GM18511 (cell line): ENCODE data around the gene NPM1.
"Not testable (repeated sequence)": the region's sequence is repeated elsewhere in the genome, so short reads cannot be mapped to it uniquely, and the experiment has no call there.

Source experiments
- ATAC-seq: cut with Tn5 transposase; IDR thresholded peaks from one replicate; pipeline ENCODE4 v1.9.1; 2021; ENCODE audit warnings: mild to moderate bottlenecking, moderate library complexity; ENCODE audit not compliant: unreplicated experiment

NPM1 gene

GRCh38 chr5:171387345-171387969 is at the start of gene NPM1:
Gene NPM1 (plus strand): TSS chr5:171387849. CDS start chr5:171387949, 100 bp downstream.
- ATAC-seq: peak; percentile 81

GRCh38 chr5:171340042-171340441 is 47.6 kb upstream of the NPM1 start:
- no peak for ATAC-seq

GRCh38 chr5:171340491-171340890 is 47.2 kb upstream of the NPM1 start:
- no peak for ATAC-seq

- ATAC-seq: peak; percentile 79
Measured at GRCh38 chr5:171342362-171343111, 45.1 kb upstream of the NPM1 start.

GRCh38 chr5:171344936-171345608 is 42.6 kb upstream of the NPM1 start:
- no peak for ATAC-seq

- no peak for ATAC-seq
Measured at GRCh38 chr5:171351536-171352073, 36.0 kb upstream of the NPM1 start.

GRCh38 chr5:171355302-171355724 is 32.3 kb upstream of the NPM1 start:
- ATAC-seq: peak; percentile 97

- ATAC-seq: no peak
Measured at GRCh38 chr5:171357843-171358242, 29.8 kb upstream of the NPM1 start.

GRCh38 chr5:171361151-171361550 is 26.5 kb upstream of the NPM1 start:
- not testable (repeated sequence) for ATAC-seq

GRCh38 chr5:171363249-171363648 is 24.4 kb upstream of the NPM1 start:
- not testable (repeated sequence) for ATAC-seq

GRCh38 chr5:171363846-171364245 is 23.8 kb upstream of the NPM1 start:
- ATAC-seq: peak; percentile 74

- no peak for ATAC-seq
Measured at GRCh38 chr5:171365351-171365750, 22.3 kb upstream of the NPM1 start.

- ATAC-seq: no peak
Measured at GRCh38 chr5:171366645-171367044, 21.0 kb upstream of the NPM1 start.

- ATAC-seq: peak; percentile 55
Measured at GRCh38 chr5:171367424-171368370, 20.0 kb upstream of the NPM1 start.

GRCh38 chr5:171369056-171369455 is 18.6 kb upstream of the NPM1 start:
- ATAC-seq: no peak

GRCh38 chr5:171369898-171370297 is 17.8 kb upstream of the NPM1 start:
- no peak for ATAC-seq

- not testable (repeated sequence) for ATAC-seq
Measured at GRCh38 chr5:171370881-171371280, 16.8 kb upstream of the NPM1 start.

- ATAC-seq: no peak
Measured at GRCh38 chr5:171371326-171371725, 16.3 kb upstream of the NPM1 start.

- no peak for ATAC-seq
Measured at GRCh38 chr5:171379961-171380360, 7.7 kb upstream of the NPM1 start.

GRCh38 chr5:171384416-171384815 is 3.2 kb upstream of the NPM1 start:
- ATAC-seq: not testable (repeated sequence)
